ENCODE measurements around the gene DCUN1D3. TPM values are rescaled to one million over a fixed set of nuclear protein-coding genes. Genes with fewer than 3 reads are reported as not detected.

DCUN1D3 gene
- total and polyA plus RNA-seq, 3 donors from 2014 or later = 15.2 to 19.5 (median 16.5) TPM

GRCh38 chr16:20870122-20870820, 29.9 kb downstream of the DCUN1D3 start:
- no peaks in the 10 kb centered on the region for H3K9me3 ChIP-seq
- H3K27ac ChIP-seq = peak overlapping the region in 1 of 2 donors; percentile 41
- intact Hi-C loops (cut with DNase I; ENCODE audit: low total_unique reads) = no loop called here
- DNase-seq = no peak
- H3K4me1 ChIP-seq = peaks cover 37% of the 10 kb centered on the region
- H3K4me3 ChIP-seq = no peak overlapping the region
- TF ChIP-seq POLR2A (IDR thresholded peaks at IDR 0.05) = no peak
- no peak for TF ChIP-seq CTCF (IDR thresholded peaks at IDR 0.05)
- WGBS, 2 donors = 59 to 62% methylated on average over 2 of the region's 2 CpGs
- H3K27me3 ChIP-seq = no peaks in the 10 kb centered on the region
- H3K36me3 ChIP-seq (ENCODE audit: low read depth, missing control alignments) = no peaks in the 10 kb centered on the region

- H3K36me3 ChIP-seq (ENCODE audit: low read depth, missing control alignments) = no peaks in the 10 kb centered on the region
- no peaks in the 10 kb centered on the region for H3K9me3 ChIP-seq
- TF ChIP-seq CTCF (IDR thresholded peaks at IDR 0.05) = no peak
- no peak for TF ChIP-seq POLR2A (IDR thresholded peaks at IDR 0.05)
- no peak overlapping the region for H3K4me3 ChIP-seq
- H3K27ac ChIP-seq = peak overlapping the region in 1 of 2 donors; percentile 57
- H3K4me1 ChIP-seq = peaks cover 37% of the 10 kb centered on the region
- peak; percentile 80 for DNase-seq
- 3 to 22% methylated on average over 3 of the region's 3 CpGs for WGBS, 2 donors
- intact Hi-C loops (cut with DNase I; ENCODE audit: low total_unique reads) = no loop called here
- H3K27me3 ChIP-seq = no peaks in the 10 kb centered on the region
Measured at GRCh38 chr16:20868890-20869289, 31.3 kb downstream of the DCUN1D3 start.

- Histone ChIP-seq H3K36me3 (ENCODE audit: low read depth, missing control alignments) (no peaks in the 10 kb centered on the region), H3K4me1 (peaks cover 37% of the 10 kb centered on the region), H3K27ac (peak overlapping the region in 1 of 2 donors; percentile 2), H3K4me3 (no peak overlapping the region), H3K9me3 (no peaks in the 10 kb centered on the region), H3K27me3 (no peaks in the 10 kb centered on the region)
- DNase-seq = no peak
- 86 to 89% methylated on average over 2 of the region's 2 CpGs for WGBS, 2 donors
- intact Hi-C loops (cut with DNase I; ENCODE audit: low total_unique reads) = no loop called here
- TF ChIP-seq CTCF (IDR thresholded peaks at IDR 0.05) (no peak), POLR2A (IDR thresholded peaks at IDR 0.05) (no peak)
Measured at GRCh38 chr16:20867585-20867984, 32.6 kb downstream of the DCUN1D3 start.

- WGBS, 2 donors = 60 to 75% methylated on average over 3 of the region's 3 CpGs
- no peak for DNase-seq
- intact Hi-C loops (cut with DNase I; ENCODE audit: low total_unique reads) = no loop called here
- no peaks in the 10 kb centered on the region for H3K9me3 ChIP-seq
- H3K27me3 ChIP-seq = no peaks in the 10 kb centered on the region
- no peaks in the 10 kb centered on the region for H3K36me3 ChIP-seq (ENCODE audit: low read depth, missing control alignments)
- H3K4me1 ChIP-seq = peaks cover 37% of the 10 kb centered on the region
- no peak overlapping the region for H3K4me3 ChIP-seq
- no peak overlapping the region for H3K27ac ChIP-seq
- TF ChIP-seq CTCF (IDR thresholded peaks at IDR 0.05) (no peak), POLR2A (IDR thresholded peaks at IDR 0.05) (no peak)
Measured at GRCh38 chr16:20866801-20867200, 33.4 kb downstream of the DCUN1D3 start.

Data from testis (tissue), 3 donors.